GM19035 (cell line): Measurements from ENCODE around the gene TMEM107.
A peak's percentile ranks its signal among the peaks of the same experiment; 100 is the strongest.
"Not testable (repeated sequence)": the region's sequence is repeated elsewhere in the genome, so short reads cannot be mapped to it uniquely, and the experiment has no call there.

Experiments used
- ATAC-seq: cut with Tn5 transposase; IDR thresholded peaks from one replicate; pipeline ENCODE4 v1.9.1; 2021; ENCODE audit not compliant: unreplicated experiment

The TMEM107 gene

DNA sequence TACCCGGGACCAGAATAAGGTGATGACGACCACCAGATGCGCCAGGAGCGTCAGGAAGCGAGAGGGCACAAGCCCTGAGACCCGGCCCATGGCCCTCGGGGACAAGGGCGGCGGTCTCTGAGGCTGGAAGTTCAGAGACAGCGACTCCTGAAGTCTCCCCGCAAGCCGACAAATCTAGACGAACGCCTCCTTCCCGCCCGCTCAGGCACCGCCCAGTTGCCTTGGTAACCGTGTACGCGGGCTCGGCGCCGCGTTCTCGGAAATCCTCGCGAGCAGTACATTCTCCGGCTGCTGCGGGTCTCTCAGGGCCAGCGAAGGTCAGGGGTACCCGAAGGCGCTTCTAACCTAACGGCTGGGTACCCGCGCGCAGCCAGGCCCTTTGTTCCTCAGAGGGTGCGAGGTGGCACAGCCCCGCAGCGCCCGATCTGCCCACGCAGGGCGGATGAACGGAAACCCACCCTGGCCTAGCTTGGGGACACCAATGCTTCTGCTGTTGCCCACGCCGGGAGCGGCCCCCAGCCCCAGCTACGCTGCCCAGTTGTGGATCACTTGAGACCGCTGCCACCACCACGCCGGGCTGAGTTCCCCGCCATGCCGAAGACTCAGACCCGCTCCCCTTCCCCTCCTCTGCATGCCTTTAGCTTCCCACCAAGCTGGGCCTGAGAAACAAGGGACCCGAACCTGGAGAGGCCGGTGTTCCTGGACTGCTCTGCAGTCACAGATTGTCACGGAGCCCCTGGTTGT, at the start of gene TMEM107:
TMEM107 (minus strand) TSS at position 184 of the 744 bp plus-strand sequence; CDS start at position 90, 94 bp downstream.
- no peak for ATAC-seq

DNA sequence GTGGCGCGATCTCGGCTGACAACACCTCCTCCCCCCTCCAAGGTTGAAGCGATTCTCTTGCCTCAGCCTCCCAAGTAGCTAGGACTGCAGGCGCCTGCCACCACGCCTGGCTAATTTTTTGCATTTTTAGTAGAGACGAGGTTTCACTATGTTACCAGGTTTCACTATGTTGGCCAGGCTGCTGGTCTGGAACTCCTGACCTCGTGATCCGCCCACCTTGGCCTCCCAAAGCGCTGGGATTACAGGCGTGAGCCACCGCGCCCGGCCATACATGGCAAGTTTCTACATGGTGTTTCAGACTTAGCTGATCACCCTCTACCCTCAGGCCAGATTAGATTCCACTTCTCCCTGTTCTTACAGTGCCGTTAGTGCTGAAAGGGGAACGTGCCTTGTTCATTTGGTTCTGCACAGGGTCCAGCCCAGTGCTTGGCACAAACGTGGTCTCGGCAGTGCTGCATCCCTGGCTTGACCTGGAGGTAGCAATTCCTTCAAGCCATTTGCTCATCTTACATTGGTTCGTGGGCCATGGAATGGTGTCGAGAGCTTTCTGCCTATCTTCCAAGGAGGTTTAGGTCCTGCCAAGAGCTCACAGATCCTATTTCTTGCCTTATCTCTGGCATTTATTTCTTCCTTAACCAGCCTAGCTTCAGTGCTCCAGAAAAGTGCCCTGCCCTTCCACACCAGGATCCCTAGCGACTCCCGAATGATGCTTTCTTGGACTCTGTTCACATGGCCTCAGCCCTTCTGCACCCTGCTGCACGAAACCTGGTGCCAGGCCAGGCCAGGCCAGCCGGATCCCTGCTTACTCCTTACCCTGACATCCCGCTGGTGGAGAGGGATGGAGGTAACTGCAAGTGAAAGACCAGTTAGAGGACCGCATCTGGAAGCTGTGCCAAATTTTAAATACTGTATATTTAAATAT, 49.0 kb upstream of the TMEM107 start:
- no peak for ATAC-seq

DNA sequence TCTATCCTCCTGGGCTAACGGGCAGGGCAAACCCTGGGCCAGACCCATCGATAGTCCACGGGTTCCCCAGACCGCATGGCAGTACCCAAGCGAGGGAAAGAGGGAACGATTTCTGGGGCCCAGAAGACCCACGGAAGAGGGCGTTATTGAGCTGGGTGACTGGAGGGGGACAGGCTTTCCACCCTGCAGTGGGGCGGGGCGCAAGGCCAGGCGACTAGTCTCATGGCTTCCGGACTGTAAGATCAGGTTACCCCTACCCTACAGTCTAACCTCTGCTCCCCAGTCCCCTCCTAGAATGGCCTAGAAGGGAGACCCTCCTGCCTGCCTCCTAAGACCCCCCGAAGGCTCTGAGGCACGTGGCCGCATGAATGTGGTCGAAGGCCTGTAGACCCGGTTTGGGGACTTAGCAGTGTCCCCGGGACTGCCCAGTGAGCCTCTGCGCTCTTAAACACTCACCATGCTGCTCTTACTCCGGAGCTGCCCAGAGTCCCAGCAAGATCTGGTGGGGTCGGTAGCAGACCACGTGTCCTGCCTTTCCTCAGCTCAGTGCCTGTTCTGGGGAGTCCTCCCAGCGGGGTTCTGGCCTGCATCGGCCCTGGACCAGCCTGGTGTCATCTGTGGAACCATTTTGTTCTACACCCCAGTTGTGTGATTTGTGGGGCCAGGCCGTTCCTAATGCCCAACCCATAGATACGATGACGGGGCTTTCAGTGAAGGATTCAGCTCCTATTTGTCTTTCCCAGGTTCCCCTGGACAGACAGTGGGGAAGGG, 47.4 kb upstream of the TMEM107 start:
- ATAC-seq, result no peak

DNA sequence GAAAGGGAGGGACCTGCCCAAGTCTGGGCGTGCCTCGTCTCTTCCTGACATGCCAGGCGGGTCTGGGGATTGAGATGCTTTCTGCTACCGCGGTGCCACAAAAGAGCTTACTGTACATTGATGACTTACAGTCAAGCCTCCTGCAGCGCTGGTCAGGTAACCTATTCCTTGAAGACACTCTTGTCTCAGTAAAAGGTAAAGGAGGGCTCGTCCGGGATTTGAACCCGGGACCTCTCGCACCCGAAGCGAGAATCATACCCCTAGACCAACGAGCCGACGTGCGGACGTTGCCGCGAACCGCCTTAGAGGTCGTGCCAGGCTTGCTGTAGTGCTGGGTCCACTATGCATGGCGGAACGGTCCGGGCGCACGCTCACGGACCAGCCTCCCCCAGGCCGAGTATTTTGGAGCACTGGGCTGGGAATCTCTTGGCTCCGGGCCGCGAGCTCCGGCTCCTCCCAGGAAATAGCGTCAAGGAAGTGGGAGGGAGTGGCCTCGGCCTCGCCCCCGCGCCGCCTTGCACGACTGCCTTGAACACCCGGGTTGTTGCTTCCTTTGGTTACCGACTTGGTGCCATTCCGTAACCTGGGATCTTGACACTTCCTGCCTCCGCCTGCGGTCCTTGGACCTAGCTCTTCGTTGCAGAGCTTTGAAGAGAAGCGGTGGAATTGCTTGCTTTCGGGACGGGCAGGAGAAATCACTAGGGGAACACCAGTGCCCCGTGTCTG, 46.6 kb upstream of the TMEM107 start:
- peak; percentile 44 for ATAC-seq

DNA sequence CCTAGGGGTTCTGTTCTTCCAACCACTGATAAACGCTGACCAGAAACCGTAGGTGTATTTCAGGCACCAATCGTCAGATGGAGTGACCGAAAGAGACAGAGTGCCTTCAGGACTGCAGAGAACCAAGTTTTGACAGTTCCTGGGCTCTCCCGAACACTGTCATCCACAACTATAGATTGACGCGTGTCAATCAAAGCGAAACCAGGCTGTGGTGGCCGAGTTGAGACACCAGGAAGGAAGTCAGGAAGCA, 46.1 kb upstream of the TMEM107 start:
- peak; percentile 31 for ATAC-seq

DNA sequence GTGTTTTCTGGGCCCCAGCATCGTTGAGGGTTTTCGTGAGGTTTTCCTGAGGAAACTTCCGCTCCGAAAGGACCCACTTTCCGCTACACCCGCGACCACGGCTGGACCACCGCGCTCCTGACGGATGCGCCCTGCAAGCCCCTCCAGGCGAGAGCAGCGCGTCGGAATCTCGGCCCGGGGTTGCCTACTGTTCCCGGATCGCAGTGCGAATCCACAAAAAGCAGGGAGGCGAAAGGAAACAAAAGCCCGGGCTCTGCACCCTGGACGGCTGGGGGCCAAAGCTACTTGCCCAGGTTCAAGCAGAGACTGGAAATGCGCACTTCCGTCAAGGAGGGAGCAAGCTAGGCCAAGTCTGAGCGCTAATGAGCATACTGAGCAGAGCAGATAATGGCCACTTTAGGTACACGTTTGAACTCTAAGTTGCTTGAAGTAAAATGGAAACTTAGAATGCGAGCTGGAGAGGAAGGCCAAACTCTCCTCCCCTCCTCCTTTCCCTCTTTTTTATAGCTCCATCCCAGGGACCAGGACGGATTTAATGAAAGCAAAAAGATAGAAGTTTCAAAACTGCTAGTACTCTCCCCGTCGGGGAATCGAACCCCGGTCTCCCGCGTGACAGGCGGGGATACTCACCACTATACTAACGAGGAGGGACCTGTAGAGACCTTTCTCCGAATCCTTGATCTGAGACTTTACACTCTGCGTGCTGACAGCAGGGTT, 45.6 kb upstream of the TMEM107 start:
- peak; percentile 52 for ATAC-seq

DNA sequence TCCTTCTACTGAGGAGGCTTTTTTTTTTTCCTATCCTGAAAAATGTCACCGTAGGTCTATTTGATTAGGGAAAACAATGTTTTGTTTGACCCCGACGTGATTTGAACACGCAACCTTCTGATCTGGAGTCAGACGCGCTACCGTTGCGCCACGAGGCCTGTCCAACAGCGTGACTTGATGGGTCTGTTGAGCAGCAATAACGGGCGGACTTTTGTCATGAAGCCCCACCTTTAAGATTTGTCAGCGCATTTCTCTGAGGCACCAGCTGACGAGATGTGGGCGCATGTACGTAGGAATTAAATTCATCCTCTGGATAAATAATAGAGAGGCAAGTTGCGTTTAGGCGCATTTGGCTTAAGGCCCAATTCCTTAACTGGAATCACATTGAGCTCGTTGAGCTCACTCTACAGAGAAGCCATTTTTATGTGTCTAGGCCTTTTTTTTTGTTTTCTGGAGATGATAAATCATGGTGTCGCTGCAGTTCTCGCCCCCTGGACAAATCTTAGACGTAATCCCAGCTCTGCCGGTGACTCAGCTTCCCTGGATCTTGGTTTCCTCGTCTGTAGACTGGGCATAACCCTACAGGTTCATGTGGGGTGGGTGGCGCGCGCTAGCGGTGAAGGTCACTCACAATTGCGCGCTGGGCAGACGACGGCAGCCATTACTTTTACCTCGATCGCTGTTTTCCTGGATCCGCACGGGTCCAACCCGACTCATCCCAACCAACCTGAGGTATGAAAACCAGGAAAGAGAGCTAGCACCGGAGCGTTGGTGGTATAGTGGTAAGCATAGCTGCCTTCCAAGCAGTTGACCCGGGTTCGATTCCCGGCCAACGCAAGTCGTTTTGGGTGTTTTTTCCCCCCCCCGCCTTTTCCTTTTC, 44.8 kb upstream of the TMEM107 start:
- no peak for ATAC-seq

DNA sequence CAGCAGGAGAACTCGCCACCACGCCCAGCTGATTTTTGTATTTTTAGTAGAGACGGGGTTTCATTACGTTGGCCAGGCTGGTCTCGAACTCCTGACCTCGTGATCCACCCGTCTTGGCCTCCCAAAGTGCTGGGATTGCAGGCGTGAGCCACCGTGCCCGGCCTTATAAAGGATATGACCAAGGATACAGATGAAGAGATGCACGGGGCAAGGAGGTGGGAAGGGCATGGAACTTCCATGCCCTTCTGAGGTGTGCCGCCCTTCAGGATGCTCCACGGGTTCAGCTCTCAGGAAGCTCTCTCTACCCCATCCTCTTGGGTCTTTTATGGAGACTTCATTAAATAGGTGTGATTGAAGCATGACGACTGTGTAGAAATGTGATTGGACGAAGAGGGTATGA, 37.8 kb upstream of the TMEM107 start:
- not testable (repeated sequence) for ATAC-seq

DNA sequence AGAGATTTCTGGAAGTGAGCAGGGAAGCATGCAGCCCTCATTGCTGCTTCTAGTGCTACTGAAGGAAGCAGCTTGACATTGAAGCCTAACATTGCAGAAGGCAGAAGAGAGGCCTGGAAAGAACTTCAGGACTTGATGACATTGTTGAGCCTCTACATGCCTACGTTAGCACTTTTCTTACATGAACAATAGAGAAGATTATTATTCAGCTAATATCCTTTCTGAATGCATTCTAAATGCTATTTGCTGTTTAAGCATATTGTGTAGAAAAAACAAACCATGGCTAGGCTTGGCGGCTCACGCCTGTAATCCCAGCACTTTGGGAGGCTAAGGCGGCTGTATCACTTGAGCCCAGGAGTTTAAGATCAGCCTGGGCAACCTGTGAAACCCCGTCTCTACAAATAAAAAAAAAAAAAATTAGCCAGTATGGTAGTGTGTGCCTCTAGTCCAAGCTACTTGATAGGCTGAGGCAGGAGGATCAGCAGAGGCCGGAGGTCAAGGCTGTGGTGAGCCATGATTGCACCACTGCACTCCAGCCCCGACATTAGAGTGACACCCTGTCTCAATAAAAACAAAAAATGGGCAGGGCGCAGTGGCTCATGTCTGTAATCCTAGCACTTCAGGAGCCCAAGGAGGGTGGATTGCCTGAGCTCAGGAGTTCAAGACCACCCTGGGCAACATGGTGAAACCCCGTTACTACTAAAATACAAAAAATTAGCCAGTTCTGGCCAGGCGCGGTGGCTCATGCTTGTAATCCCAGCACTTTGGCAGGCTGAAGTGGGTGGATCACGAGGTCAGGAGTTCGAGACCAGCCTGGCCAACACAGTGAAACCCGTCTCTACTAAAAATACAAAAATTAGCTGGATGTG, 36.4 kb upstream of the TMEM107 start:
- no peak for ATAC-seq

DNA sequence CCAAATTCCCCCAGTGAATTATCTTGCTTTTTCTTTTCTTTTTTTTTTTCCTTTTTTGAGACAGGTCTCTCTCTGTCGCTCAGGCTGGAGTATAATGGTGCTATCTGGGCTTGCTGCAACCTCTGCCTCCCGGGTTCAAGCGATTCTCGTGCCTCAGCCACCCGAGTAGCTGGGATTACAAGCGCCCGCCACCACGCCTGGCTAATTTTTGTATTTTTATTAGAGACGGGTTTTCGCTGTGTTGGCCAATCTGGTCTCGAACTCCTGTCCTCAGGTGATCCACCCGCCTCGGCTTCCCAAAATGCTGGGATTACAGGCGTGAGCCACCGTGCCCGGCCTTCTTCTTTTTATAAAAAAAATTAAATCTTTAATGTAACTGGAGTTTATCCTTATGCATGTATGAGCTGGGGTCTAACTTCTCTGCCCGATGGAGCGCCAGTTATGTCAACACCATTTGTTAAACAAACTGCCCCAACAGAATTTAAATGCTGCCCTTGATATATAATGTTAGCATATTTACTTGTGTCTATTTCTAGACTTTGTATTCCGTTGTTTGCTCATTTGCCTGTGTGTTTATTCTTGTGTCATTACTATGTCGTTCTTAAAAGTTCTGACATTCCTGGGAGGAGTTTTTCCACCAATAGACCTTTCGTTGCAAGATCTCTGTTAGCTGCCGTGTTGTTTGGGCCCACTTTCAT, 34.7 kb upstream of the TMEM107 start:
- no peak for ATAC-seq

DNA sequence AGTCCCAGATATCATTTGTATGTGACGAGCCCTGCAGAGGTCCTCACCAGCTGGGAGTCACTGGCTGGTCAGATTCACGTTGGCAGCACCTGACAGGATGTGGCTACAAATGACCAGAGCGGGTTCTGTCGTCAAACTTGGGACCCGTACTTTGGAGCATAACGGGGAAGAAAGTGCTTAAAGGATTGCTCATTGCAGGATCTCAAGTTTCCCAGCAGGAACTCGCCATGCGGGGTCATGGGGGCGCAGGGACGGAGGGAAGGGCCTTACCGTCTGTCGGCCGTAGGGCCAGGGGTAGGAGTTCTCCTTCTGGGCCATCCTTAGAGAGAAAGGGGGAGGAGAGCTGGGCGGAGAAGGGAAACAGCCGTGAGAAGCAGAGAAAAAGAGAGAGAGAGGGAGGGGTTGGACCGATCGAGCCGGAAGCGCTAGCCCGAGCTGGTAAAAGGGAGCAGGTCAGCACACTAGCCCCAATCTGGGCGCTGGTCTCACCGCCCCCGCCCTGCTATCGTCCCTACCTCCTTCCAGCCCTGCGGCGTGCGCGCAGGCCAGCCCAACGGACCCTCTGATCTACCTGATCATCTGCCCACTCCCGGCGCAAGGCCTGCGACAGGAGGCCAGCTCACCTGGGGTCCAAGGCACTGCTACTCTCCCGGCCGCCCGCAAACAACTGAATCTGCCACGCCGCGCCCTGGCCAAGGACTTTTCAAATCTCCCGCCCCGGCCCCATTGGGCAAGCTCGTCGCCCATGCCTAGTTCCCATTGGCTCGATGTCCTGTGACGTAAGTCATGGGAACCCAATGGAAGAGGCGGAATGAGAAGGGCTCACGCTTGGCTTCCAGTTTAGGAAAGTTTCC, 34.0 kb upstream of the TMEM107 start, which contains the start of gene AURKB:
AURKB (minus strand) TSS at position 669 of the 854 bp plus-strand sequence; CDS start at position 318, 351 bp downstream.
- ATAC-seq, result peak; percentile 90

DNA sequence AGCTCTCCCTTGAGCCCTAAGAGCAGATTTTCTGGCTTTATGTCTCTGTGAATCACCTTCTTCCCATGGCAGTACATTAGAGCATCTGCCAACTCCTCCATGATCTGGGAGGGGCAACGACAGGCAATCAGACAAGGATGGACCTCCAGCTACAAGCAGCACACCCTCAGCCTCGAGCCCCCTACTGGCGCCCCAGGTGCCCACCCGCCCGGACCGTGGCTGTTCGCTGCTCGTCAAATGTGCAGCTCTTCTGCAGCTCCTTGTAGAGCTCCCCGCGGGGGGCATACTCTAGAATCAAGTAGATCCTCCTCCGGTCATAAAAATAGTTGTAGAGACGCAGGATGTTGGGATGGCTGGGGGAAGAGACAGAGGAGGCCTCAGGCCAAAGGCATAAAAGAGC, 30.4 kb upstream of the TMEM107 start:
- ATAC-seq, result no peak

DNA sequence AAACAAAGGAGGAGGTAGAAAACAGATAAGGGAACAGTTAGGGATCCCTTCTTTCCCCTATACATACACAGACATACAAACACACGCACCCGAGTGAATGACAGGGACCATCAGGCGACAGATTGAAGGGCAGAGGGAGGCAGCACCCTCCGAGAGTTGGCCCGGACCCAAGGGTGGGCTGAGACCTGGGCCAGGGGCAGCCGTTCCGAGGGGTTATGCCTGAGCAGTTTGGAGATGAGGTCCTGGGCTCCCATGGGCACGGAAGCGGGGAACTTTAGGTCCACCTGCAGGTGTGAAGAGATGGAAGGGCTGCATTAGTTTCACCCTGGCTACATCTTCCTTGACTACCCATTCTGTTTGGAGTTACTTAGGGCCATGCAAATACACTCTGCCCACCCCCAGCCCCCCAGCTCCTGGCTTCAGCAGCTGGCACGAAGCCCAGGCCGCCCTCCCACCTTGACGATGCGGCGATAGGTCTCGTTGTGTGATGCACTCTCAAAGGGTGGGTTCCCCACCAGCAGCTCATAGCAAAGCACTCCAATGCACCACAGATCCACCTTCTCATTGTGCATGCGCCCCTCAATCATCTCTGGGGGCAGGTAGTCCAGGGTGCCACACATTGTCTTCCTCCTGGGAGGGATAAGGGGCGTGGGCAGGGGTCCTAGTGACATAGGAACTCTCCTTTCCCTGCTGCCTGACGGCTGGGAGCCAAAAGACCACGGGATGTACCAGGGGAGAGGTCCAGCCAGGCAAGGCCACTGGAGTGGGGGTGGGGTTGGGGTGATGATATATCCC, 28.8 kb upstream of the TMEM107 start:
- ATAC-seq, result no peak

DNA sequence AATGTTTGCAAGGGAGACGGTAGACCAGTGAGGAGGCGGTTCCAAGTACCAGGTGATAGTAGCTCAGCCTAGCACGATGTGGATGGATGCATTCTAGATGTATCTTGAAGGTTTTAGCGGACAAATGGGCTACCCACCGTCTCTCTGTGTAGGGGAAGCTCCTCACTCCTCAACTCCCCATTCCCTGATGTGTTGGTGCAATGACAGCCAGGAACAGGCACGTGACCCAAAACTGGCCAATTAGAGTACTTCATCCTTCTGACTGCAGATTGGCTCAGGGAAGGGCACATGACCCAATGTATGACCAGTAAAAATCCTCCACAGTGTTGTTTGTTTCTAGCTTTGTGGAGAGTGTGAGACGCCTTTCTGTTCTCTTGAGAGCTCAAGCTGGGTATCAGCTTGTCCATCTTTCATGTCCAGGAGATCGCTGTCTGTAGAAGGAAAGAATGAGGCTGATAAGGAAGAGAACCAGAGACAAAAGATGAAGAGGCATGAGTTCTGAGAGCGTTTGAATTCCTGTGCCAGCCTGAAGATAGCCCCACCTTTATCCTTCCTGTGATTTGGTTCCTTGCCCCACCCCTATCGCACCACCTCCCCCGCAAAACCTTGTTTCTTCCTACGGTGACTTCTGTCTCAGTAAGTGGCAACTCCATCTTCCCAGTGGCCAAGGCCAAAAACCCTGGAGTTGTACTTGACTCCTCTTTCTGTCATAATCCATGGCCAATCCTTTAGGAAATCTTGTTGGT, 16.1 kb upstream of the TMEM107 start:
- ATAC-seq, result peak; percentile 19

DNA sequence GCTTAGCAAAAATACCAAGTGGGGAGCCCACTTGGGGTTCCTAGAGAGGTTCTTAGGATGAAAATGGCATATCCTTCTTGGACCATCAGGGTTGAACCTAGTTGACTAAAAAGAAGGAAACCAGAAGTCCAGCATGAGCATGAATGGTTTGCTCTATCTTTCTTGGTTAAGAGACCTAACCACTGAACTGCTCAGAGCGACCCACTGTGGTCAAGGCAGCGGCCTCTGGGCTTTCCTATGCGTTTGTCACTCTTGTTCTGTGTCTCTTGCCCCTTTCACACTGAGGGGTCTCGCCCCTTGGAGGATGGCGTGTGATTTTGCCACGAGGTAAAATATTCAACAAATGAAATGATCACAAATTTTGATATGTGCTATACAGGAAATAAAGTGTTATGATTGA, 14.3 kb upstream of the TMEM107 start:
- ATAC-seq, result no peak
